Measurements from ENCODE around the gene ANKRD16. TPM values are rescaled to one million over a fixed set of nuclear protein-coding genes. Genes with fewer than 3 reads are reported as not detected.

The ANKRD16 gene
- total and polyA plus RNA-seq, 2 of the 8 experiments (the other 6 are each of a cell fraction or from before 2014, with no cell fraction given) = 8.2 to 12.7 TPM

GRCh38 chr10:5889624-5890451 is at the start of gene ANKRD16, which contains the start of gene FBH1 (continued):
- TF ChIP-seq TBP (IDR thresholded peaks at IDR 0.05; ENCODE audit: low read depth, low read length) (peak; percentile 6; the same call in 1 of the 2 replicates), TAF7 (optimal IDR thresholded peaks at IDR 0.05; ENCODE audit: borderline replicate concordance, low read depth, low read length) (peak; percentile 6), SIN3A (conservative IDR thresholded peaks at IDR 0.05 in 1 of 2, IDR thresholded peaks at IDR 0.05 in 1 of 2; ENCODE audit: low read depth in 1 of 2, low read length in 2 of 2) (0 out of 4 replicates have a peak, but pooled peaks of 1 of the 2 experiments have one; percentile 49), YY1 (IDR thresholded peaks at IDR 0.05; ENCODE audit: low read depth, low read length) (no peak), POLR2A (IDR thresholded peaks at IDR 0.05; ENCODE audit: control extremely low read depth in 1 of 2, low read depth in 2 of 2, low read length in 2 of 2) (peak; percentile 51 to 81), GABPA (IDR thresholded peaks at IDR 0.05; ENCODE audit: borderline replicate concordance, insufficient read depth, low read length) (peak; percentile 89), HDAC6 (IDR thresholded peaks at IDR 0.05; ENCODE audit: low read depth, low read length) (no peak), TAF1 (IDR thresholded peaks at IDR 0.05; ENCODE audit: low read depth, low read length) (peak; percentile 78), SP4 (IDR thresholded peaks at IDR 0.05; ENCODE audit: low read length) (peak; percentile 98), CREB1 (IDR thresholded peaks at IDR 0.05) (peak; percentile 80), CHD2 (IDR thresholded peaks at IDR 0.05; ENCODE audit: low read length) (peak; percentile 97), RNF2 (IDR thresholded peaks at IDR 0.05; ENCODE audit: borderline replicate concordance, low read depth, low read length, missing control alignments, poor library complexity, severe bottlenecking) (no peak), PHF8 (conservative IDR thresholded peaks at IDR 0.05; ENCODE audit: low read depth, low read length) (peak; percentile 70), TCF12 (IDR thresholded peaks at IDR 0.05; ENCODE audit: low read depth, low read length) (0 out of 2 replicates have a peak, but pooled peaks have one; percentile 59), FOSL1 (IDR thresholded peaks at IDR 0.05; ENCODE audit: insufficient read depth, low read depth, low read length) (no peak), MAX (IDR thresholded peaks at IDR 0.05) (peak; percentile 88), EGR1 (IDR thresholded peaks at IDR 0.05; ENCODE audit: borderline replicate concordance, low read depth, low read length) (peak; percentile 38; the same call in 1 of the 2 replicates), RBBP5 (IDR thresholded peaks at IDR 0.05; ENCODE audit: borderline replicate concordance, low read depth, low read length) (peak; percentile 39; the same call in 1 of the 2 replicates)
- TF ChIP-seq, protein P1, sequence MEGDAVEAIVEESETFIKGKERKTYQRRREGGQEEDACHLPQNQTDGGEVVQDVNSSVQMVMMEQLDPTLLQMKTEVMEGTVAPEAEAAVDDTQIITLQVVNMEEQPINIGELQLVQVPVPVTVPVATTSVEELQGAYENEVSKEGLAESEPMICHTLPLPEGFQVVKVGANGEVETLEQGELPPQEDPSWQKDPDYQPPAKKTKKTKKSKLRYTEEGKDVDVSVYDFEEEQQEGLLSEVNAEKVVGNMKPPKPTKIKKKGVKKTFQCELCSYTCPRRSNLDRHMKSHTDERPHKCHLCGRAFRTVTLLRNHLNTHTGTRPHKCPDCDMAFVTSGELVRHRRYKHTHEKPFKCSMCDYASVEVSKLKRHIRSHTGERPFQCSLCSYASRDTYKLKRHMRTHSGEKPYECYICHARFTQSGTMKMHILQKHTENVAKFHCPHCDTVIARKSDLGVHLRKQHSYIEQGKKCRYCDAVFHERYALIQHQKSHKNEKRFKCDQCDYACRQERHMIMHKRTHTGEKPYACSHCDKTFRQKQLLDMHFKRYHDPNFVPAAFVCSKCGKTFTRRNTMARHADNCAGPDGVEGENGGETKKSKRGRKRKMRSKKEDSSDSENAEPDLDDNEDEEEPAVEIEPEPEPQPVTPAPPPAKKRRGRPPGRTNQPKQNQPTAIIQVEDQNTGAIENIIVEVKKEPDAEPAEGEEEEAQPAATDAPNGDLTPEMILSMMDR (IDR thresholded peaks at IDR 0.05; ENCODE audit: control extremely low read depth in 1 of 3, insufficient read depth in 1 of 3, low read depth in 1 of 3, low read length in 3 of 3) = no peak
- TF ChIP-seq, protein P2, sequence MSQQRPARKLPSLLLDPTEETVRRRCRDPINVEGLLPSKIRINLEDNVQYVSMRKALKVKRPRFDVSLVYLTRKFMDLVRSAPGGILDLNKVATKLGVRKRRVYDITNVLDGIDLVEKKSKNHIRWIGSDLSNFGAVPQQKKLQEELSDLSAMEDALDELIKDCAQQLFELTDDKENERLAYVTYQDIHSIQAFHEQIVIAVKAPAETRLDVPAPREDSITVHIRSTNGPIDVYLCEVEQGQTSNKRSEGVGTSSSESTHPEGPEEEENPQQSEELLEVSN (IDR thresholded peaks at IDR 0.05) = peak; percentile 39; the same call in 1 of the 2 replicates
